ENCODE measurements around the gene PRPF38A. TPM values are rescaled to one million over a fixed set of nuclear protein-coding genes. Genes with fewer than 3 reads are reported as not detected.

PRPF38A gene
- total and polyA plus RNA-seq, 4 experiments from 2014 or later = 27.5 to 70.4 (median 57.7) TPM

DNA sequence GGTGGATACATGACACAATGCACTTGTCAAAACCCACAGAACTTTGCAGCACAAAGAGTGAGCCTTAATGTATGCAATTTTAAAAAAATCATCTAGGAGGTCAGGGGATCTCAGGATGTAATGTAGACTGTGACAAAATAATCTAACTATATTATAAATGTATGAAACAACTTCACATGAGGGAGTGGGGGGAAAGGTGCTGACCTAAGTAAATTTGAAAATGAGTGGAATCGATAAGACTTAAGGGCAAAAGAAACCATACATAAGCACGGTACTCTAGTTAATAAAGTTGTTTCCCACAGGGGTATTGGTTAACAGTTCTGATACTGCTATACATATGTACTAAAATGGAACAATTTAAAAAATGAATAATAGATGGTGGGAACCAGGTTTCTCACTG lies 64.7 kb downstream of the PRPF38A start:
- Histone ChIP-seq H3K36me3 (ENCODE audit: insufficient read depth, low read length) (no peaks in the 10 kb centered on the region), H3K27me3 (ENCODE audit: insufficient read depth, low read length) (no peaks in the 10 kb centered on the region), H3K4me1 (ENCODE audit: insufficient read depth, low read length) (no peaks in the 10 kb centered on the region), H3K4me3 (ENCODE audit: low read length in 2 of 2) (no peak overlapping the region), H3K27ac (ENCODE audit: low read depth, low read length) (no peak overlapping the region), H3K9me3 (ENCODE audit: control insufficient read depth in 1 of 2, low read length in 2 of 2) (no peaks in the 10 kb centered on the region)
- no peaks in the 10 kb centered on the region for H3K9me3 Mint-ChIP-seq
- CTCF ChIA-PET (ENCODE audit: partially characterized antibody) = no interaction called here
- intact Hi-C loops (cut with micrococcal nuclease) = no loop called here
- H3K27me3 Mint-ChIP-seq = no peaks in the 10 kb centered on the region
- DNase-seq = no peak
- H3K4me3 Mint-ChIP-seq = no peak overlapping the region
- H3K27ac Mint-ChIP-seq = peak overlapping the region in 1 of 7 donors; percentile 42
- H3K36me3 Mint-ChIP-seq = peaks cover 22 to 43% of the 10 kb centered on the region in 2 donors
- H3K4me1 Mint-ChIP-seq = peaks cover 0 to 9% (median 3%) of the 10 kb centered on the region in 4 donors
- POLR2A ChIA-PET (ENCODE audit: partially characterized antibody) = no interaction called here

Other genes with a start within 250 kb of the PRPF38A start
- 10 to 100 TPM; 83.7 to 84.1 TPM for gene CC2D1B, start 38.4 kb upstream of the PRPF38A start, total RNA-seq
- 10 to 100 TPM in 1 of 2 donors, 1 to 10 TPM in 1; 2.6 to 14.8 TPM for gene CC2D1B, start 38.4 kb upstream of the PRPF38A start, polyA plus RNA-seq
- 1 to 10 TPM; 1.1 to 1.5 TPM for gene ORC1, start 179 bp upstream of the PRPF38A start, total RNA-seq
- under 1 TPM; 0.16 to 0.25 TPM for gene ORC1, start 179 bp upstream of the PRPF38A start, polyA plus RNA-seq
- gene TUT4, start 148.5 kb downstream of the PRPF38A start, total RNA-seq = 100 to 1,000 TPM; 151 to 159 TPM
- gene TUT4, start 148.5 kb downstream of the PRPF38A start, polyA plus RNA-seq = 10 to 100 TPM; 22.4 to 42.7 TPM
- gene GPX7, start 197.8 kb downstream of the PRPF38A start, total RNA-seq = 10 to 100 TPM; 26.3 to 27.5 TPM
- 10 to 100 TPM; 34.1 to 34.4 TPM for gene GPX7, start 197.8 kb downstream of the PRPF38A start, polyA plus RNA-seq
- gene SHISAL2A, start 228.6 kb downstream of the PRPF38A start, total RNA-seq = 10 to 100 TPM; 64.8 to 75.6 TPM
- gene SHISAL2A, start 228.6 kb downstream of the PRPF38A start, polyA plus RNA-seq = 1 to 10 TPM; 3.2 to 8.4 TPM